NCI-H510A treated with DMSO at 0.1 percent for 48 hours (cell line): ENCODE data around the gene ZNF430.
A peak's percentile ranks its signal among the peaks of the same experiment; 100 is the strongest.
"Not testable (repeated sequence)": the region's sequence is repeated elsewhere in the genome, so short reads cannot be mapped to it uniquely, and the experiment has no call there.

Source experiments
- DNase-seq: peaks from one replicate; lab custom pipeline; 2025; lab: John Stamatoyannopoulos, UW

Gene ZNF430

DNA sequence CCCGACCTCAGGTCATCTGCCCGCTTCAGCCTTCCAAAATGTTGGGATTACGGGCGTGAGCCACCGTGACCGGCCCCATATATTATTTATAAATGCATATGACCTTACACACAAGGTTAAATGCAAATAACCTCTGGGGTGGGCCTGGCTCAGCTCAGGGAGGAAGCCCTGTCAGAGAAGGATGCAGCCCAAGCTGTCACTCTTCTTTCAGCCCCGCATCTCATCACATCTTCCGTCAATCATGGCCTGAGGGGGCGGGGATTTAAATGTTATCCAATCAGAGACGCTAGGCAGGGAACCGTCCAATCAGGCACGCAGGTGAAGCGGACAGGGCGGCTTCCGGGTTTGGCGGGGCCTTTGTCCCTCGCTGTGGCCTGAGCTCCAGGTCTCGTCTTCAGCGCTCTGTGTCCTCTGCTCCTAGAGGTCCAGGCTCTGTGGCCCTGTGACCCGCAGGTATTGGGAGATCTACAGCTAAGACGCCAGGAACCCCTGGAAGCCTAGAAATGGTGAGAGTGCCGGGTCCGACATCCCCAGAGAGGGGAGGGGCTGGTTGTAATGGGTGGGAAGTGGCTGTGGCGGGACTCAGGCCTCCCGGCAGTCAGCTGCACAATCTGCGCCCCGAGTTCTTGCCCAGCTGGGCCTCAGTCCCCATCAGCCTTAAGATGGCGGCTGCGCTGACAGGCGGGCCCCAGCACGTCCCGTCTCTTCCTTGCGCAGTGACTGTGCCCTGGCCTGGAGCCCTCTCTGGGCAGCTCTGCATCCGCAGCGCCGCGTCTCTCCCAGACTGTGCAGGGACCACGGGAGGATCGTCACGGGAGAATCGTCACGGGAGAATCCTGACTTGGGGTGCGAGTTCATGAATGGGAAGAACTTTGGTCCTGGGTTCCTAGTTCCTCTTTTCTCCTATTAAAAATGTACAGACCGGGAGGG, at the start of gene ZNF430:
Gene ZNF430, plus strand, starts transcription at position 360 of the 930 bp plus-strand sequence. Its CDS starts 144 bp downstream, at position 504.
- peak; percentile 94 for DNase-seq

- not testable (repeated sequence) for DNase-seq
Measured at GRCh38 chr19:20992788-20993187, 27.7 kb upstream of the ZNF430 start.

DNA sequence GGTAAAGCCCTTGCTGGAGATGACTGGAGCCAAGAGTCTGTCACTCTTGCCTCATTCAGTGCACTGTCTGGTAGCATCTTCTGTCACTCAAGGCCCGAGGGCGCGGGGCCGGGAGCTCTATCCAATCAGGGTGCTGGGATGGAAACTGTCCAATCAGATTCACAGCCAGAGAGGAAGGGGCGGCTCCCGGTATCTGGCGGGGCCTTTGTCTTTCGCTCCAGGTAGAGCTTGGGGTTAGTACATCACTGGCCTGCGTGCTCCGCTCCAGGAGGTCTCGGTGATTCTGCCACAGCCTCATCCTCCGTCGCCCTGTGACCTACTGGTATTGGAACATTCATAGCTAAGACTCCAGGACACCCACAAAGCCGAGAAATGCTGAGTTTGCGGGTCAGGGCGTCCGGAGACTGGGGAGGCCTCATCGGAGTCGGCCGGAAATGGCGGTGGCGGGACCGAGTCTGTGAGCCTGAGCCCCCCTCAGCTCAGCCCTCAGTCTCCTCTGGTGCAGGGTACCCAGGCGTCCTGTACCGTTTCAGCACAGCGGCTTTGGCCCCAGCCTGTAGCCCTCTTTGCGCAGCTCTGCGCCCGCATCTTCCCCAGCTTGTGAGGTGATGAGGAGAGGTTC, 20.6 kb upstream of the ZNF430 start:
- peak; percentile 73 for DNase-seq

- DNase-seq, result not testable (repeated sequence)
Measured at GRCh38 chr19:21021238-21021637, 781 bp downstream of the ZNF430 start.

- DNase-seq, result no peak
Measured at GRCh38 chr19:21022996-21023395, 2.5 kb downstream of the ZNF430 start.

GRCh38 chr19:21023901-21024300, 3.4 kb downstream of the ZNF430 start:
- DNase-seq, result no peak

- DNase-seq, result no peak
Measured at GRCh38 chr19:21028969-21029268, 8.5 kb downstream of the ZNF430 start.

GRCh38 chr19:21045028-21045427, 24.6 kb downstream of the ZNF430 start:
- DNase-seq, result no peak

GRCh38 chr19:21046489-21046888, 26.0 kb downstream of the ZNF430 start:
- no peak for DNase-seq

- DNase-seq, result no peak
Measured at GRCh38 chr19:21047716-21048115, 27.3 kb downstream of the ZNF430 start.

DNA sequence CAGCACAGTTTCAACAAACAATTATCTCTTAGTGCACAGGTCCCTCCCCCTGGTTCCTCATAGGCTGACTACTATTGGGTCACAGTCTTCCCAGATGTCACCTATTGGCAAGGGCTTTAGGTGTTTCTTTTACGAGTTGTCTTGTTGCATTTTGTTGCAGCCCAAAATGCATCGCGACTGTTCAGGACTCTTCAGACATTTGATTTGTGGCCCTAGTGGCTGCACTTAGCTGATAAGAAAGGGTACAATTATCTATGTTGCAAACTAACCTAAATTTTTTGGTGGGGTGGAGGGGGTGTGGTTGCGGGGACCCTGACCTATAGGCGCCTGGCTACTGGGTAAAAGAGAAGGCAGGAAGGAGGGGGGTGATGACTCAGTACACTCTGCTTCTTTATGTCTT, 32.4 kb downstream of the ZNF430 start:
- DNase-seq, result no peak

- DNase-seq, result no peak
Measured at GRCh38 chr19:21065336-21065735, 44.9 kb downstream of the ZNF430 start.

GRCh38 chr19:21082011-21082975, 61.8 kb downstream of the ZNF430 start, which contains the start of gene ZNF714:
TSS of gene ZNF714 (plus strand) at chr19:21082203. CDS start at chr19:21098269, 16,066 bp downstream.
- peak; percentile 93 for DNase-seq

DNA sequence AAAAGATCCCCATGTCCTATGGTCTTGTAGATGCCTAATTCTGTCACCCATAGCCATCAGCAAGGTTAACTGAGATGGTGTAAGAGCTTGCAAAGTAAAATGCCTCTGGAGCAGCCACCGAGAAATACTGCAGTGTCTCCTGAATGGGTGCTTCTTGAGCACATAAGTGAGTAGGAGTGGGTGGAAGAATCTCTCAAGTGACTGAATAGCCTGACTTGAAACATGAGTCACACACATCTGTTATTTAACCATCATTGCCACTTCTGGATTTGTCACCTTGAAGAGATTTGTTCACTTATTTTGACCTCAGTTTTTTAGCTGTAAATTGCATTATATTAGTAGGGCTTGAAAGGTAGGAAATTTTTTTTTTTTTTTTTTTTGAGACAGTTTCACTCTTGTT, 63.9 kb downstream of the ZNF430 start:
- no peak for DNase-seq

DNA sequence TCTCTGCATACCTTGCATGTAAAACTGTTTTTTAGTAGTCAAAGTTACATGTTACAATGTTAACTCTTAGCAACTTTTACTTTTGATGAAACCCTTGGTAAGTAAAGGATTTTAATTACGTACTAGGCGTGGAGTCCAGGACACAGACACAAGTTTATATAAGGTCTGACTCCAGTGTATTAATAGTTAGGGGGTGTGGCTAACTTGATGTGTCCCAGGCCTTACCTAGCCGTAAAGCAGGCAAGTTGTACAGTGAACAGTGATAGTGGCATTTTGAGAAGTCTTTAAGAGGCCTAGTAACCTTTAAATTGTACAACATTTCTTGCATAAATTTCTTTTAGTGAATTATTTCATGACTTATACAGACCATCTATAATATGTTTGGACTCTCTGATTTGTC, 67.4 kb downstream of the ZNF430 start:
- DNase-seq, result no peak

DNA sequence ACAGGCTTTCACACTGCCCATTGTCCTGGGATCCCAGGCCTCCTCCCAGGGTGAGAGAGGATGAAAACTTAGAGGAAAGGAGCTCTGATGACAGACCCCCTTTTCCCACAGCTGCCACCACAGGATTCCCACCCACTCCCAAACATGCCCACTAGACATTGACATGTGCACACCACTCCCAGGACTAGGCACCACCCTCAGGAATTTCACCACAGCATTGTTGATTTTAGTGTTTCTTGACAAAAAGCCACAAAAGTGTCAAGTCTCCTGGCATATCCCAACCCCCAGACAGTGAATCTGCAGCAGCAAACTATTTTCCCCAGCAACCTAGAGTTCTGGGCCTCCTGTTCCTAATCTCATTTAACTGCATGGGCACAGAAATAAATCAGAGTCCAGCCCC, 71.7 kb downstream of the ZNF430 start:
- DNase-seq, result no peak

- no peak for DNase-seq
Measured at GRCh38 chr19:21094347-21095025, 74.0 kb downstream of the ZNF430 start.

- DNase-seq, result no peak
Measured at GRCh38 chr19:21098291-21098690, 77.8 kb downstream of the ZNF430 start.

DNA sequence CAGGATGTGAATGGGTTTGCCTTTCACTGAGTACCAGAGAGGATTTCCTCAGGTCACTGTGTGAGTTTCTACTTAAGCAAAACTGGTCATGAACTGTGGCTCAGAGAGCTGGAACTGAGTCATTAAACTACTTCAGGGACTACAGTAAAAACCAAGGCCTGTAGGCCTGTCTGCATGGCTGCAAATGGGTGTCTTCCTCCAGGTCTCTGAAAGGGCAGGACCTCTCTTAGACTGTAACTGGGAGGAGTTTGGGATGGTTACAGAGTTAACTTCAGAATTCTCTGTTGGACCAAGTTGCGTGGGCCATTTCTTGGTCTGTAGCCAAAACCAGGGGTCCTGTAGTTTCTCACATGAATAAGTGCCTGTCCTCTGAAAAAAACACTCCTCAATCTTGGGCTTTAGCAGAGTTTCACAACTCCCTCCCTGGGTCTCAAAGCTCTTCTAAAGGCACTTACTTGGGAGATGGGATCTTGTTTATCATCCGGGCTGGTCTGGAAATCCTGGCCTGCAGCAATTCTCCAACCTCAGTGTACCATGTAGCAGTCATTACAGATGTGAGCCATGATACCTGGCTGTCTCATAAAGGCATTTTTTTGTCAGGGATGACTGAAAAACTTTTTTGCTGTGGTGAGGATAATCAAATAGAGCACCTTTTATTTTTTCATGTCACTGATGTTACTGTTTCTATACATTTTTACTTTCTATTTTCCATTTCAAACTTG, 81.2 kb downstream of the ZNF430 start:
- DNase-seq, result no peak

GRCh38 chr19:21109116-21109515, 88.7 kb downstream of the ZNF430 start:
- DNase-seq, result no peak
